Measurements from ENCODE around the gene KNOP1. TPM values are rescaled to one million over a fixed set of nuclear protein-coding genes. Genes with fewer than 3 reads are reported as not detected.

The KNOP1 gene
- total RNA-seq, 1 experiment from 2014 or later, result 70.1 TPM

DNA sequence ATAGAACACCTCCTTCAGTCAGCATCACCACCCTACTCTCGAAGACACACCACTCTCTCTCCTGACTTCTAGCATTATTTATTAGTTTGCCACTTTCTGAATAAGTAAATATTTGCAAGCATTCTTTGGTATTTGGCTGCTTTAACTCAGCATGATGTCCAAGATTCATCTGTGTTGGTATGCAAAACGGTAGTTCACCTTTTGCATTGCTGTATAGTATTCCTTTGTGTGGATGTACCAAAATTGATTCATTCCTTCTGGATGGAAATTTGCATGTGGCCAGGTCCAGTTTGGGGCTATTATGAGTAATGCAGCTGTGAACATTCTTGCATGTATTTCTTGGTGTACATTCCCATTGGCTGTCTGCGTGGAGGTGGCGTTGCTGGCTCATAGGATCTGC, 32.9 kb downstream of the KNOP1 start:
- ATAC-seq, result no peak
- no peaks in the 10 kb centered on the region for H3K9me3 ChIP-seq (ENCODE audit: control insufficient read depth, insufficient read depth, low read depth, low read length)
- no peaks in the 10 kb centered on the region for H3K4me1 ChIP-seq (ENCODE audit: control insufficient read depth, insufficient read depth, low read length)
- no peak for TF ChIP-seq SIN3A (IDR thresholded peaks at IDR 0.05; ENCODE audit: borderline replicate concordance, insufficient read depth, low read depth, low read length)
- no peak for TF ChIP-seq CTCF (IDR thresholded peaks at IDR 0.05)
- TF ChIP-seq TCF7L2 (IDR thresholded peaks at IDR 0.05; ENCODE audit: low read depth, low read length), result no peak
- TF ChIP-seq POLR2AphosphoS5 (IDR thresholded peaks at IDR 0.05; ENCODE audit: low read depth, low read length), result no peak
- TF ChIP-seq, protein P1, sequence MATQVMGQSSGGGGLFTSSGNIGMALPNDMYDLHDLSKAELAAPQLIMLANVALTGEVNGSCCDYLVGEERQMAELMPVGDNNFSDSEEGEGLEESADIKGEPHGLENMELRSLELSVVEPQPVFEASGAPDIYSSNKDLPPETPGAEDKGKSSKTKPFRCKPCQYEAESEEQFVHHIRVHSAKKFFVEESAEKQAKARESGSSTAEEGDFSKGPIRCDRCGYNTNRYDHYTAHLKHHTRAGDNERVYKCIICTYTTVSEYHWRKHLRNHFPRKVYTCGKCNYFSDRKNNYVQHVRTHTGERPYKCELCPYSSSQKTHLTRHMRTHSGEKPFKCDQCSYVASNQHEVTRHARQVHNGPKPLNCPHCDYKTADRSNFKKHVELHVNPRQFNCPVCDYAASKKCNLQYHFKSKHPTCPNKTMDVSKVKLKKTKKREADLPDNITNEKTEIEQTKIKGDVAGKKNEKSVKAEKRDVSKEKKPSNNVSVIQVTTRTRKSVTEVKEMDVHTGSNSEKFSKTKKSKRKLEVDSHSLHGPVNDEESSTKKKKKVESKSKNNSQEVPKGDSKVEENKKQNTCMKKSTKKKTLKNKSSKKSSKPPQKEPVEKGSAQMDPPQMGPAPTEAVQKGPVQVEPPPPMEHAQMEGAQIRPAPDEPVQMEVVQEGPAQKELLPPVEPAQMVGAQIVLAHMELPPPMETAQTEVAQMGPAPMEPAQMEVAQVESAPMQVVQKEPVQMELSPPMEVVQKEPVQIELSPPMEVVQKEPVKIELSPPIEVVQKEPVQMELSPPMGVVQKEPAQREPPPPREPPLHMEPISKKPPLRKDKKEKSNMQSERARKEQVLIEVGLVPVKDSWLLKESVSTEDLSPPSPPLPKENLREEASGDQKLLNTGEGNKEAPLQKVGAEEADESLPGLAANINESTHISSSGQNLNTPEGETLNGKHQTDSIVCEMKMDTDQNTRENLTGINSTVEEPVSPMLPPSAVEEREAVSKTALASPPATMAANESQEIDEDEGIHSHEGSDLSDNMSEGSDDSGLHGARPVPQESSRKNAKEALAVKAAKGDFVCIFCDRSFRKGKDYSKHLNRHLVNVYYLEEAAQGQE (IDR thresholded peaks at IDR 0.05; ENCODE audit: insufficient read depth in 1 of 2, low read depth in 2 of 2, low read length in 1 of 2), result no peak
- no peaks in the 10 kb centered on the region for H3K27me3 ChIP-seq (ENCODE audit: control insufficient read depth, insufficient read depth, low read length)
- intact Hi-C loops (cut with micrococcal nuclease; ENCODE audit: unreplicated experiment) (no loop called here), in situ Hi-C loops (cut with HindIII; ENCODE audit: low pct_unique_long_range_greater_than_20kb, low sequenced_read_pairs) (no loop called here)
- no peak overlapping the region for H3K27ac ChIP-seq (ENCODE audit: low read length)
- no peaks in the 10 kb centered on the region for H3K36me3 ChIP-seq (ENCODE audit: control insufficient read depth, insufficient read depth, low read length)
- CTCF ChIA-PET, result no interaction called here
- H3K4me3 ChIP-seq (ENCODE audit: low read depth in 2 of 2, low read length in 2 of 2), result no peak overlapping the region
- POLR2A ChIA-PET, result no interaction called here
- no TSS peak for BruUV-seq (replicated peaks)
- DNase-seq (ENCODE audit: low read depth, low spot score), result no peak

DNA sequence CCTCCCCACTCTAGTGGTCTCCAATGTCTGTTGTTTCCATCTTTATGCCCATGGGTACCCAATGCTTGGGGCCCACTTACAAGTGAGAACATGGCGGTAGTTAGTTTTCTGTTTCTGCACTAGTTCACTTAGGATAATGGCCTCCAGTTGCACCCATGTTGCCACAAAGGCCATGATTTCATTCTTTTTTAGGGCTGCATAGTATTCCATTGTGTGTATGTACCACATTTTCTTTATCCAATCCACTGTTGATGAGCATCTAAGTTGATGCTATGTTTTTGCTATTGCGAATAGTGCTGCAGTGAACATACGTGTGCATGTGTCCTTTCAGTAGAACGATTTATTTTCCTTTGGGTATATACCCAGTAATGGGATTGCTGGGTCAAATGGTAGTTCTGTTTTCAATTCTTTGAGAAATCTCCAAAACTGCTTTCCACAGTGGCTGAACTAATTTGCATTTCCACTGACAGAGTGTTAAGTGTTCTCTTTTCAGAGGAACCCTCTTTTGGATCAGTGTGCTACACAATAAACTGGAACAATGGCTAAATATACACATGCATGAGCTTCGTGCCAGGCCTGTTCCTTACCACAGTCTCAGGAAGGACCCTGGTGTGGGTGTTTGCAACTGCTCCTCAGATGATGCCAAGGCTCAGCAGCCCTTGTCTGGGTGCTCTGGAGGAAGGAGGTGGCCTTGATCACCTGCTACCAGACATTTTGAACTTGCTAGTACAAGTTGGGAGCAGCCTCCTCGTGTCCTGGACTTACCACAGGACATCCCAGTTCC, 34.4 kb downstream of the KNOP1 start:
- CTCF ChIA-PET, result no interaction called here
- Histone ChIP-seq H3K4me1 (ENCODE audit: control insufficient read depth, insufficient read depth, low read length) (no peaks in the 10 kb centered on the region), H3K27me3 (ENCODE audit: control insufficient read depth, insufficient read depth, low read length) (no peaks in the 10 kb centered on the region), H3K4me3 (ENCODE audit: low read depth in 2 of 2, low read length in 2 of 2) (no peak overlapping the region), H3K27ac (ENCODE audit: low read length) (no peak overlapping the region), H3K36me3 (ENCODE audit: control insufficient read depth, insufficient read depth, low read length) (no peaks in the 10 kb centered on the region), H3K9me3 (ENCODE audit: control insufficient read depth, insufficient read depth, low read depth, low read length) (no peaks in the 10 kb centered on the region)
- TF ChIP-seq SIN3A (IDR thresholded peaks at IDR 0.05; ENCODE audit: borderline replicate concordance, insufficient read depth, low read depth, low read length) (no peak), CTCF (IDR thresholded peaks at IDR 0.05) (no peak), TCF7L2 (IDR thresholded peaks at IDR 0.05; ENCODE audit: low read depth, low read length) (no peak), POLR2AphosphoS5 (IDR thresholded peaks at IDR 0.05; ENCODE audit: low read depth, low read length) (no peak)
- TF ChIP-seq, protein P1 (IDR thresholded peaks at IDR 0.05; ENCODE audit: insufficient read depth in 1 of 2, low read depth in 2 of 2, low read length in 1 of 2), result no peak
- in situ Hi-C loops (cut with HindIII; ENCODE audit: low pct_unique_long_range_greater_than_20kb, low sequenced_read_pairs), result no loop called here
- intact Hi-C loops (cut with micrococcal nuclease; ENCODE audit: unreplicated experiment), result no loop called here
- no TSS peak for BruUV-seq (replicated peaks)
- ATAC-seq (no peak), DNase-seq (ENCODE audit: low read depth, low spot score) (no peak)
- POLR2A ChIA-PET, result no interaction called here
